Measurements from ENCODE around the gene ATRIP.

GRCh38 chr3:48435223-48435595, 11.3 kb upstream of the ATRIP start:
- no peak for TF ChIP-seq CTCF (IDR thresholded peaks at IDR 0.05)
- TF ChIP-seq POLR2A (IDR thresholded peaks at IDR 0.05) = no peak
- no peak for TF ChIP-seq POLR2AphosphoS5 (IDR thresholded peaks at IDR 0.05)

Measured in breast epithelium (tissue), 3 donors.